Effector CD8-positive, alpha-beta T cell (primary cell): ENCODE results near the gene WDCP.
"Not testable (repeated sequence)": the region's sequence is repeated elsewhere in the genome, so short reads cannot be mapped to it uniquely, and the experiment has no call there.

ENCODE experiments used
- DNase-seq: peaks from one replicate; lab custom pipeline; 2025; lab: John Stamatoyannopoulos, UW

WDCP gene

GRCh38 chr2:24022324-24022974 is 24.7 kb downstream of the WDCP start:
- DNase-seq: no peak

- no peak for DNase-seq
Measured at GRCh38 chr2:24021122-24021998, 25.8 kb downstream of the WDCP start.

DNA sequence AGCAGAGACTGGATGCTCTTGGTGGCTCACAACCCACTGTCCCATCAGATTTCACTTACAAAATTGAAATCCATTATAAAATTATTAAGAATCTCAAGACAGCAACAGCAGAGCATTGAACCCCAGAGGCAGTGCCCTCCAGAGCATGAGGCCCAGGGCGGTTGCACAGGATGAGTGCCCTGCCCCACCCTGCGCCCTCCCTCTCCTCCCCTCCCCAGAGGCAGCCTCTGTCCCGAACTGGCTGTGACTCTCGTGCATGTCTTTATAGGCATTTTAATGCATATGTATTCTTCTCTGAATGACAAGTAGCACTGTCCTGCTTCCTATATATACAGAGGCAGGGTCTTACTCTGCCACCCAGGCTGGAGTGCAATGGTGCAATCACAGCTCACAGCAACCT is 26.9 kb downstream of the WDCP start:
- no peak for DNase-seq

GRCh38 chr2:24019729-24020128 is 27.5 kb downstream of the WDCP start:
- no peak for DNase-seq

- no peak for DNase-seq
Measured at GRCh38 chr2:24018241-24018640, 28.9 kb downstream of the WDCP start.

DNA sequence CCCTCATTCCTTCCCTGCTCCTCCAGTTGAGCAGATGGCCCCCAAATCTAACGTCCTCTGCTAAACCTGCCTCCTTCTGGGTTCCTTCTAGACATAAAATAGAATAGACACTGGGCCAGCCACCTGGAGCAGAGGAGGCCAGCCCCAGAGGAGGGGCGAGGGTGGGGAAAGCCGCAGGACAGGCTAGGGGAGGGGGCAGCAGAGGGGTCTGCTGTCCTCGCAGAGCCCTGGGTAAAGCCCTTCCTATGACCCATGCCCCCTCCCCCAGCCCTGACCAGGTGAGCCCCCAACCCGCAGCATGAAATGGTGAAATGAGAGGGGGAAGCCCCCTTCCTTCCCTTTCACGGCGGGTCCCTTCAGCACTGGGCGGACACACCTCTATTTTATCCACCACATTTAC is 29.5 kb downstream of the WDCP start:
- DNase-seq: no peak

GRCh38 chr2:24016853-24017703 is 30.1 kb downstream of the WDCP start:
- DNase-seq: no peak

- DNase-seq: no peak
Measured at GRCh38 chr2:24016376-24016761, 30.8 kb downstream of the WDCP start.

- no peak for DNase-seq
Measured at GRCh38 chr2:24015562-24016375, 31.4 kb downstream of the WDCP start.

GRCh38 chr2:24014902-24015301 is 32.3 kb downstream of the WDCP start:
- not testable (repeated sequence) for DNase-seq

GRCh38 chr2:24012521-24013188 is 34.5 kb downstream of the WDCP start:
- DNase-seq: no peak

- no peak for DNase-seq
Measured at GRCh38 chr2:24011250-24012104, 35.7 kb downstream of the WDCP start.

DNA sequence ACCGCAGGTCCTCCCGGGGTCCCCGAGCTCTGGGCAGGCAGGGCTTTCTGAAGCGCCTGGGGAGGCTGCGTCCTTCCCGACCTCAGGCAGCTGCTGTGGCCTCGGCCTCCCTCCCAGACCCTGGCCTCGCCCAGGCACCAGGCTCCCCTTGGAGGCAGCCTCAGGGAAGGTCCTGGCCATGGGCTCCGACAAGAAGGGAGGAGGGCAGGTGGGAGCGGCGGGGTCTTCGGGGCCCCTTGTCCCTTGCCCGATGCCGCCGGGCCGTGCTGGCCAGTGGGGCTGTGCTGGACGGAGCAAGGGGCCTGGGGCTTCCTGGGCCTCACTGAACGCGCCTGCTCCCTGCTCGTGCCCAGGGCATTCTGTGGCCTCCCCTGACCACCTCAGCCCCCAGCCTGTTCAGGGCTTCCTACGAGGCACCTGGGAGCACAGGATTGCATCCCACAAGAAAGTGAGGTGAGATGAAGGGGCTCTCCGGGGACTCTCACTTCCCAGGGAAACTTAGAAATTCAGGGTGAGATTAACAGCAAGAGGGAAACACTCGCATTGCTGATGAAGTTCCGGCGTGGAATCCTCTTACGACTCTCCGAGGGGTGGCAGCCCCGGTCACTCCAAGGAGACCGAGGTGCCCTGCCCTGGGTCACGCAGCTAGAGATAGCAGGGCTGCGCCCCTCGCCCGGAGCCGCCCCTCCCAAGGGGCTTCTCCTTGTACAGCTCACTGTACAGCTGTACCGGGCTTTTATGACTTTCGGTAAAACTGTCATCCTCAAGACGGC is 36.5 kb downstream of the WDCP start:
- no peak for DNase-seq

DNA sequence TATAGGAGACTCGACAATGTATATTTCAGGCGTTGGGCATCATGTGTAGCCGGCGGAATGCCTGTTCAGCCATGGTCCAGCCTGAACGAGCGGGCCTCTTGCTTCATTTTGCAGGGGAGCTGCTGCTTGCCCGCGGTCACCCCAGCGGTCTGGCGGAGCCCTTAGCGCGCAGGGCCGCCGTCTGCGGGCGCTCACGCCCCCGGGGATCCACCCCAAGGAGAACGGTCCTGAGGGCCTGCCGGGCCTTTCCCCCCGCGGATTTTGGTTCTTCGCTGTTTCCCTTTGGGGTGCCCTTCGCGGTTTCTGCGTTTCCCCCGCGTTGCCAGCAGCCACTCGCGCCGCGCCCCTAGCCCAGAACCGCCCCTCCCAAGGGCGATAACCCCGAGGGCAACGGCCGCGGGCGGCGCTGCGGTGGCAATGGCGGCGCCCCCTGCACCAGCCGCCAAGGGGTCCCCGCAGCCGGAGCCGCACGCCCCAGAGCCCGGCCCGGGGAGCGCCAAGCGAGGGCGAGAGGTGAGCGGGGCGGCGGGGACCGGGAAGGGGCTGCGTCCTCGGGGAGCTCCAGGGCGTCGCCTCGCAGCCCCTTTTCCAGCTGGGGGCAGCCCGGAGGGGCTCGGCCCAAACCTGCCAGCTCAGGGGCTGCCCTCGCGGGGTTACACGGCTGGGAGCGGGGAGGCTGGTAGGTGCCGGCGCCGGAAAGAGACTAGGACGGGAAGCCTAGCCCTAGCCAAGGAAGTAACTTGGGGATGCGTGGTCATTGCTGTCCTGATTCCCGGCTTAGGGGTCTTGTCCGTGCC is 37.3 kb downstream of the WDCP start, which contains the start of gene MFSD2B:
Gene MFSD2B (plus strand): TSS at position 406 of the 797 bp plus-strand sequence. CDS start 12 bp downstream, at position 418.
- no peak for DNase-seq

DNA sequence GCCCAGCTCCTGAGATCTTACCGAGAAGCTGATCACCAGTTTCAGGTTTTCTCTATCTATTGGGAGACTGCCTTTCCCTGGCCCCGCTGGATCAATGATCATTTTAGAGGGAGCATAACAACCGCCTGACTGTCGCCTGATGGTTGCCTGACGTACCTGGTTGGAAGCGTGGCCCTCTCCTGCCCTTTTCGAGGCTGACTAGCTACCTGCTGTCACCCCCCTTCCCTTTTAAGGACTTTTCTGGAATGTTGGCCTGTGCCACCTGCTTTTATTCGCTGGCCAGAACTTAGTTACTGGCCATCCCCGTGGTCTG is 37.9 kb downstream of the WDCP start:
- no peak for DNase-seq

GRCh38 chr2:24008672-24009366 is 38.4 kb downstream of the WDCP start:
- no peak for DNase-seq

DNA sequence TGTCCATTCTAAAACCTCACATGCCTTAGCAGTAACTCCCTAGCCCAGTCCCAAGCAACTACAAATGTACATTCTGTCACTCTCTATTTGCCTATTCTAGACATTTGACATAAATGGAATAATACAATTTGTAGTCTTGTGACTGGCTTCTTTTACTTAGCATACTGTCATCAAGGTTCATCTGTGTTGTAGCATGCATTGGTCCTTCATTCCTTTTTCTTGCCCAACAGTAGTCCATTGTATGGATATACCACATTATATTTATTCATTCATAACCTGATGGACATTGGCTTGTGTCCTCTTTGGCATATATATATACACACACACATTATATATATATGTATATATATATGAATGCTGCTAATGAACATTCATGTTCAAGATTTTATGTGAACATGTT is 39.5 kb downstream of the WDCP start:
- no peak for DNase-seq

- no peak for DNase-seq
Measured at GRCh38 chr2:23994567-23994966, 52.6 kb downstream of the WDCP start.
